Tongue (tissue), 2 donors: Measurements from ENCODE around the gene GPR171. TPM values are rescaled to one million over a fixed set of nuclear protein-coding genes. Genes with fewer than 3 reads are reported as not detected.
"Not testable (repeated sequence)": the region's sequence is repeated elsewhere in the genome, so short reads cannot be mapped to it uniquely, and the experiment has no call there.

Experiments used
- DNase-seq: peaks from one replicate; pipeline ENCODE4 v3.0.0-alpha.2; 2015
- total RNA-seq: library from RNA; depleted of rRNA; stranded (reverse); fragments of >200 nt; gene quantifications from one replicate; pipeline ENCODE4 v1.2.3, GENCODE V29; 2014

The GPR171 gene
- not detected for total RNA-seq

- DNase-seq = no peak
Measured at GRCh38 chr3:151203051-151203420, at the start of gene GPR171. Gene GPR171, minus strand, starts transcription at chr3:151203216. Its CDS starts 3,830 bp downstream, at chr3:151199386.

- peak; percentile 19 for DNase-seq
Measured at GRCh38 chr3:151248772-151249337, 45.8 kb upstream of the GPR171 start.

- not testable (repeated sequence) for DNase-seq
Measured at GRCh38 chr3:151242006-151242405, 39.0 kb upstream of the GPR171 start.

- no peak for DNase-seq
Measured at GRCh38 chr3:151236736-151237135, 33.7 kb upstream of the GPR171 start.

GRCh38 chr3:151236316-151236715 is 33.3 kb upstream of the GPR171 start:
- DNase-seq = no peak

GRCh38 chr3:151234825-151235224 is 31.8 kb upstream of the GPR171 start:
- DNase-seq = no peak

GRCh38 chr3:151232991-151233390 is 30.0 kb upstream of the GPR171 start:
- DNase-seq = no peak

- DNase-seq = not testable (repeated sequence)
Measured at GRCh38 chr3:151232403-151232802, 29.4 kb upstream of the GPR171 start.

- no peak for DNase-seq
Measured at GRCh38 chr3:151230646-151231045, 27.6 kb upstream of the GPR171 start.

- DNase-seq = peak; percentile 23
Measured at GRCh38 chr3:151228666-151229040, 25.6 kb upstream of the GPR171 start.

- DNase-seq = peak; percentile 91
Measured at GRCh38 chr3:151227807-151228665, 25.0 kb upstream of the GPR171 start.

- no peak for DNase-seq
Measured at GRCh38 chr3:151227266-151227806, 24.3 kb upstream of the GPR171 start.

- DNase-seq = no peak
Measured at GRCh38 chr3:151226825-151227224, 23.8 kb upstream of the GPR171 start.

- no peak for DNase-seq
Measured at GRCh38 chr3:151226088-151226563, 23.1 kb upstream of the GPR171 start.

- no peak for DNase-seq
Measured at GRCh38 chr3:151225040-151225975, 22.3 kb upstream of the GPR171 start.

- no peak for DNase-seq
Measured at GRCh38 chr3:151224268-151224866, 21.4 kb upstream of the GPR171 start.

GRCh38 chr3:151219056-151219455 is 16.0 kb upstream of the GPR171 start:
- no peak for DNase-seq

GRCh38 chr3:151218136-151218535 is 15.1 kb upstream of the GPR171 start:
- no peak for DNase-seq

- DNase-seq = no peak
Measured at GRCh38 chr3:151216641-151217607, 13.9 kb upstream of the GPR171 start.

- DNase-seq = no peak
Measured at GRCh38 chr3:151214459-151214858, 11.4 kb upstream of the GPR171 start.

GRCh38 chr3:151213881-151214280 is 10.9 kb upstream of the GPR171 start:
- DNase-seq = no peak
